CMK (cell line): ENCODE results near the gene EPB41L4B.
"Not testable (repeated sequence)": the region's sequence is repeated elsewhere in the genome, so short reads cannot be mapped to it uniquely, and the experiment has no call there.

Source experiments
- DNase-seq: peaks from one replicate; pipeline ENCODE4 v3.0.0-alpha.2; 2010; ENCODE audit warnings: low read depth

EPB41L4B gene

GRCh38 chr9:109297899-109298298, 23.0 kb downstream of the EPB41L4B start:
- DNase-seq, result no peak

- DNase-seq, result no peak
Observed at GRCh38 chr9:109295221-109296130, 25.4 kb downstream of the EPB41L4B start.

- DNase-seq, result no peak
Observed at GRCh38 chr9:109290385-109290784, 30.5 kb downstream of the EPB41L4B start.

GRCh38 chr9:109289931-109290330, 30.9 kb downstream of the EPB41L4B start:
- DNase-seq, result no peak

- DNase-seq, result no peak
Observed at GRCh38 chr9:109289186-109289585, 31.7 kb downstream of the EPB41L4B start.

- DNase-seq, result no peak
Observed at GRCh38 chr9:109286981-109287380, 33.9 kb downstream of the EPB41L4B start.

- no peak for DNase-seq
Observed at GRCh38 chr9:109286571-109286977, 34.3 kb downstream of the EPB41L4B start.

GRCh38 chr9:109283672-109284071, 37.2 kb downstream of the EPB41L4B start:
- not testable (repeated sequence) for DNase-seq

GRCh38 chr9:109283012-109283411, 37.8 kb downstream of the EPB41L4B start:
- no peak for DNase-seq

- DNase-seq, result no peak
Observed at GRCh38 chr9:109282302-109282701, 38.6 kb downstream of the EPB41L4B start.

- DNase-seq, result no peak
Observed at GRCh38 chr9:109281518-109281917, 39.3 kb downstream of the EPB41L4B start.

- no peak for DNase-seq
Observed at GRCh38 chr9:109278848-109279247, 42.0 kb downstream of the EPB41L4B start.

- DNase-seq, result no peak
Observed at GRCh38 chr9:109278216-109278615, 42.6 kb downstream of the EPB41L4B start.

GRCh38 chr9:109277451-109277850, 43.4 kb downstream of the EPB41L4B start:
- no peak for DNase-seq

- no peak for DNase-seq
Observed at GRCh38 chr9:109276469-109277440, 44.1 kb downstream of the EPB41L4B start.

- no peak for DNase-seq
Observed at GRCh38 chr9:109274884-109275730, 45.8 kb downstream of the EPB41L4B start.

- no peak for DNase-seq
Observed at GRCh38 chr9:109273869-109274268, 47.0 kb downstream of the EPB41L4B start.

- DNase-seq, result no peak
Observed at GRCh38 chr9:109272745-109273144, 48.1 kb downstream of the EPB41L4B start.

- DNase-seq, result no peak
Observed at GRCh38 chr9:109272045-109272444, 48.8 kb downstream of the EPB41L4B start.

- DNase-seq, result no peak
Observed at GRCh38 chr9:109270971-109271925, 49.6 kb downstream of the EPB41L4B start.

GRCh38 chr9:109270441-109270840, 50.4 kb downstream of the EPB41L4B start:
- DNase-seq, result no peak
